Activated B cell treated with CpG ODN at 0.5 μM for 24 hours (primary cell): ENCODE measurements around the gene ANXA8. TPM values are rescaled to one million over a fixed set of nuclear protein-coding genes. Genes with fewer than 3 reads are reported as not detected.

Experiments
- ATAC-seq: fragments of 200-7000 bp; cut with Tn5 transposase; one replicate; pipeline ENCODE4 v1.10.0; 2021; ENCODE audit warnings: low read depth, mild to moderate bottlenecking, moderate library complexity
- CTCF ChIA-PET: fragments of 350-600 bp; sonication (Branson Sonifier 250); formaldehyde crosslinking; loops from one replicate; lab custom pipeline; 2021; ENCODE audit warnings: antibody characterized with exemption; lab: Charles Lee
- POLR2A ChIA-PET: fragments of 350-600 bp; sonication (Branson Sonifier 250); formaldehyde crosslinking; loops from one replicate; lab custom pipeline; 2021; ENCODE audit warnings: antibody characterized with exemption; lab: Charles Lee
- DNase-seq: peaks from one replicate; pipeline ENCODE4 v3.0.0; 2022
- H3K27ac Mint-ChIP-seq: one replicate; pipeline ENCODE4 v1.8.0; 2020; ENCODE audit warnings: mixed read lengths
- H3K27me3 Mint-ChIP-seq: one replicate; pipeline ENCODE4 v1.8.0; 2021; ENCODE audit warnings: mixed read lengths
- H3K36me3 Mint-ChIP-seq: one replicate; pipeline ENCODE4 v1.8.0; 2021; ENCODE audit warnings: low read depth, mixed read lengths
- H3K4me1 Mint-ChIP-seq: one replicate; pipeline ENCODE4 v1.8.0; 2021; ENCODE audit warnings: mixed read lengths
- H3K4me3 Mint-ChIP-seq: one replicate; pipeline ENCODE4 v1.8.0; 2020; ENCODE audit warnings: mild to moderate bottlenecking, mixed read lengths
- H3K9me3 Mint-ChIP-seq: one replicate; pipeline ENCODE4 v1.8.0; 2020; ENCODE audit warnings: mixed read lengths
- intact Hi-C: fragments of 100-400 bp; cut with micrococcal nuclease; formaldehyde crosslinking; loops from one replicate; pipeline ENCODE4 v1.15.1; 2024
- total RNA-seq: library from RNA; stranded (reverse); gene quantifications from 2 replicates; pipeline ENCODE4 v1.2.3, GENCODE V29; 2022
- TF ChIP-seq, protein P1 (sequence below): fragments of 200-600 bp; IDR thresholded peaks from one replicate; pipeline ENCODE4 v1.8.0; 2022; ENCODE audit warnings: antibody characterized with exemption, mild to moderate bottlenecking

Gene ANXA8
- total RNA-seq, 1 donor from 2014 or later: not detected

DNA sequence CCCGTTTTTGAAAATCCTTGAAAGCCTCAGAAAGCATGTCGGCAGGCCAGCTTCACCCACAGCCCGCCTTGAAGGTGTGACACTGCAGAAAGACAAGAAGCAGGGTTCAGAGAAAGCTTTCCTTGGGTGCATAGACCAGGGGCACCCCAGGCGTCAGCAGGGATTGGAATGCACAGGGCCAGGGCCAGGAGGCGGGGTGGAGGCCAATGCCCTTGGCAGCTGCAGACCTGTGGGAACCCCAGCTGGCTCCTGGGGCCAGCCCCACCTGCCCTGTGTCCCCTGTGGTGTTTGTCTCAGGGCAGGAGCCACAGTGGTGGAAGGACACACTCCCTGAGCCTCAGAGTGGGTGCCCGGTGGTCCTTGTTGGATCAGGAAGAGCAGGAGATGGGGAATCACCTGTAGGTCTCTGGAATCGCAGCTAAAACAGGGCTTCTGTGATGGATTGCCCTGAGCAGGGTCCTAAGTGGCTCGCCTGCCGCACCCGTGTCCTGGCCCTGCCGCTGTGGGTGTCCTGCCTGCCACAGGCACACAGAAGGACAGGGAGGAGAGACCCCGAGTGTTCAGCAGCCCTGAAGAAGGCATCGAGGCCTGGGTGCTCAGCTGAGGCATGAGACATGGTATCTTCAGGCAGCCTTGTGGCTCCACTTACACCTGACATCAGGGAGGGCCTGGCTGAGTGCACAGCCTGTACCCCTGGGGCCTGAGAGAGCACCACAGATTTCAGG is 32.5 kb downstream of the ANXA8 start:
- ATAC-seq: no peak
- intact Hi-C loops: no loop called here
- no peak overlapping the region for H3K27ac Mint-ChIP-seq
- DNase-seq: no peak
- H3K4me1 Mint-ChIP-seq: peaks cover 8% of the 10 kb centered on the region
- ChIA-PET CTCF (no interaction called here), POLR2A (no interaction called here)
- H3K27me3 Mint-ChIP-seq: peaks cover 7% of the 10 kb centered on the region
- no peaks in the 10 kb centered on the region for H3K36me3 Mint-ChIP-seq
- H3K9me3 Mint-ChIP-seq: no peaks in the 10 kb centered on the region
- H3K4me3 Mint-ChIP-seq: no peak overlapping the region
- TF ChIP-seq, protein P1, sequence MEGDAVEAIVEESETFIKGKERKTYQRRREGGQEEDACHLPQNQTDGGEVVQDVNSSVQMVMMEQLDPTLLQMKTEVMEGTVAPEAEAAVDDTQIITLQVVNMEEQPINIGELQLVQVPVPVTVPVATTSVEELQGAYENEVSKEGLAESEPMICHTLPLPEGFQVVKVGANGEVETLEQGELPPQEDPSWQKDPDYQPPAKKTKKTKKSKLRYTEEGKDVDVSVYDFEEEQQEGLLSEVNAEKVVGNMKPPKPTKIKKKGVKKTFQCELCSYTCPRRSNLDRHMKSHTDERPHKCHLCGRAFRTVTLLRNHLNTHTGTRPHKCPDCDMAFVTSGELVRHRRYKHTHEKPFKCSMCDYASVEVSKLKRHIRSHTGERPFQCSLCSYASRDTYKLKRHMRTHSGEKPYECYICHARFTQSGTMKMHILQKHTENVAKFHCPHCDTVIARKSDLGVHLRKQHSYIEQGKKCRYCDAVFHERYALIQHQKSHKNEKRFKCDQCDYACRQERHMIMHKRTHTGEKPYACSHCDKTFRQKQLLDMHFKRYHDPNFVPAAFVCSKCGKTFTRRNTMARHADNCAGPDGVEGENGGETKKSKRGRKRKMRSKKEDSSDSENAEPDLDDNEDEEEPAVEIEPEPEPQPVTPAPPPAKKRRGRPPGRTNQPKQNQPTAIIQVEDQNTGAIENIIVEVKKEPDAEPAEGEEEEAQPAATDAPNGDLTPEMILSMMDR: no peak

DNA sequence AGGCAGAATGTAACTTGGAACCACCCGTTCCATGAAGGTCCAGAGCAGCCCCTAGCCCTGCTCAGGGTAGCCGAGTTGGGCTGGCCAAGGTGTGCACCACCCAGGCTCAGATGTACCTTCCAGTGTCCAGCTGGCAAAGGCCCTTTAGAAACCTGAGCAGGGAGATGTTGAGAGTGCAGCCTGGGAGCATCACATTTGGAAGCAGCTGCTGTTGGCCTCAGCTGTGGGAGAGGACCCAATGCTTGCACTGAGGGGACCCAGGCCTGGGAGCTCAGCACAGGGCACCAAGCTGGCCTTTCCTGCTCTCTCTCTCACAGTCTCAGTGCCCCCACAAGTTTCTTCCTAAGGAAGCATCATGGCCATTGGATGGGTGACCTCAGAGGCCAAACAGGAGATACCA is 33.5 kb downstream of the ANXA8 start:
- intact Hi-C loops: no loop called here
- POLR2A ChIA-PET: no interaction called here
- Mint-ChIP-seq H3K4me1 (peaks cover 8% of the 10 kb centered on the region), H3K9me3 (peaks cover 3% of the 10 kb centered on the region), H3K27me3 (peaks cover 7% of the 10 kb centered on the region), H3K27ac (no peak overlapping the region), H3K4me3 (no peak overlapping the region), H3K36me3 (no peaks in the 10 kb centered on the region)
- TF ChIP-seq, protein P1: no peak
- CTCF ChIA-PET: no interaction called here
- DNase-seq (no peak), ATAC-seq (no peak)

DNA sequence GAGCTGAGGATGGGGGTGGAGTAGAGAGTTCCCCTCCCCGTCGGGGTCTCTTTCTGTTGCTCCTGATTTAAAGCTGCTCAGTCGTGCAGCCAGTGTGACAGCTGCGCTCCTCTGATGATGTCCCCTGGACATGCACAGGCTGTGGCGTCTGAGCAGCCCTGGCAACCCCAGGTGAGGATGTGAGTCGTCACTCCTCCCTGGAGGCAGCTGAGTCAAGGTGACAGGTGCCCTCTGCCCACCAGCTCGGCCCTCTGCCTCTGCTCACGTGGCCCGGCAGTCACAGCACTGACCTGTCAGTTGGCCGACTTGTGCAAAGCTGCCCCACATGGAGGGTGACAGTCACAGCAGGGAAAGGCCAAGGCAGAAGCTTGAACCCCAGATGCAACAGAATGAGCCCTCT is 33.9 kb downstream of the ANXA8 start:
- intact Hi-C loops: no loop called here
- Mint-ChIP-seq H3K4me1 (peaks cover 8% of the 10 kb centered on the region), H3K27me3 (peaks cover 7% of the 10 kb centered on the region), H3K27ac (no peak overlapping the region), H3K9me3 (peaks cover 7% of the 10 kb centered on the region), H3K4me3 (no peak overlapping the region), H3K36me3 (no peaks in the 10 kb centered on the region)
- ATAC-seq: no peak
- no peak for DNase-seq
- ChIA-PET POLR2A (no interaction called here), CTCF (no interaction called here)
- TF ChIP-seq, protein P1: no peak

DNA sequence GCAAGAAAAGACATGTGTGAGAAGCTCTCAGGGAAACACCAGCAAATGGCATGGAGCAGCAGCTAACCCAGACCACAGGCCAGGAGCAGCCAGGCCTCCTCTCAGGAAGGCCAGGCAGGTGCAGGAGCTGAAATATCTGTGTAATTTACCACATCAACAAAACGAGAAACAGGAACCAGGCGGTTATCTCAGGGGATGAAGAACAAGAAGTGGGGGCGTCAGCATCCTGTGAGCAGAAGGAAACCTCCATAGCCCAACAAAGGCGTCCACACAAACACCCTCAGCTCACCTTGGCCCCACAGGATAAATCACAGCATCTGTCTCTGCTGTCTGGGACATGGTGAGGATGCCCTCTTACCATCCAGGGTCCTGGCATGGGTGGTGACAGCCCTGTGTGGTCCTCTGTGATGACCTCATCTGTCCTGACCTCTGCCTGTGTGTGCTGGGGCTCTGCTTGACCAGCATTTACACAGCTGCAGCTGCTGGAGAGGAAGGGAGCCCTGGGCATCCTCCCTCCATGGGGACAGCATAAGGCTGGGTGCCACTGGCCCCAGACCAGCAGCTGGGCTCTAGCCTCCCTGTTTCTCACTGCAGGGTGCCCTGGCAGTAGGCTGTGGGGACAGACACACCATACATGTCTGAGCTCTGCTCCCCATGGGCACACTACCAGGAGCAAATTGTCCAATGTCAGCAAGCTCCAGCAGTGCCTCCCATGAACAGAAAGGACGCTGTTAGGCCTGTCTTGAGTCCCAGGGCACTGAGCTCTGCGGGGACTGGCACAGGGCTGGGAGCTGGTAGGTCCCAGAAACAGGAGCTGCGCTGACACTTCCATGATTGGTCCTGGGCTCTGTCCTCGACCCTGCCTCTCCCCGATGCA is 34.6 kb downstream of the ANXA8 start:
- Mint-ChIP-seq H3K4me1 (peaks cover 8% of the 10 kb centered on the region), H3K36me3 (no peaks in the 10 kb centered on the region), H3K27ac (no peak overlapping the region), H3K27me3 (peaks cover 3% of the 10 kb centered on the region), H3K4me3 (no peak overlapping the region), H3K9me3 (peaks cover 7% of the 10 kb centered on the region)
- TF ChIP-seq, protein P1: no peak
- intact Hi-C loops: no loop called here
- ATAC-seq (no peak), DNase-seq (no peak)
- ChIA-PET POLR2A (no interaction called here), CTCF (no interaction called here)

DNA sequence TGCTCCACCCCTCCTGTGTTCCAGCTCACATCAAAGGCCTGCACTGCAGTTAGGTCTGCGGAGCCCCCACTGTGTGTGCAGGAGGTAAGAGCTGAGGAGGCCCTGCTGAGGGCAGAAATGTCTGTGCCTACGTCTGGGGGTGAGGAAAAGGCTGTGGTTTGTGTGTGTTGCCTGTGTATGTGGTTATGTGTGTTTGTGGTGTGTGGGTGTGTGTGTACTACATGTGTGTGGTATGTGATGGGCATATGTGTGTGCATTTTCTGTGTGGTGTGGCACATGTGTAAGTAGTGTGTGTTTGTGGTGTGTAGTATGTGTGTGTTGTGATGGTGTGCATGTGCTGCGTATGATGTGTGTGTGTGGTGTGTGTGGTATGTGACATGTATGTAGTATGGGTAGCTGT is 36.2 kb downstream of the ANXA8 start:
- no peak for ATAC-seq
- Mint-ChIP-seq H3K4me3 (no peak overlapping the region), H3K27ac (no peak overlapping the region), H3K27me3 (peaks cover 3% of the 10 kb centered on the region), H3K9me3 (peaks cover 7% of the 10 kb centered on the region), H3K36me3 (no peaks in the 10 kb centered on the region), H3K4me1 (peaks cover 8% of the 10 kb centered on the region)
- CTCF ChIA-PET: no interaction called here
- intact Hi-C loops: no loop called here
- DNase-seq: no peak
- POLR2A ChIA-PET: no interaction called here
- TF ChIP-seq, protein P1: no peak
